HG03565 (cell line): Measurements from ENCODE around the gene NUP153.
"Not testable (repeated sequence)": the region's sequence is repeated elsewhere in the genome, so short reads cannot be mapped to it uniquely, and the experiment has no call there.

Experiments
- ATAC-seq: cut with Tn5 transposase; IDR thresholded peaks from one replicate; pipeline ENCODE4 v1.9.1; 2021; ENCODE audit warnings: mild to moderate bottlenecking, moderate library complexity; ENCODE audit not compliant: unreplicated experiment

Gene NUP153

GRCh38 chr6:17714879-17715851 is 8.4 kb upstream of the NUP153 start:
- ATAC-seq, result peak; percentile 84

GRCh38 chr6:17714177-17714576 is 7.5 kb upstream of the NUP153 start:
- no peak for ATAC-seq

- ATAC-seq, result no peak
These were observed 5.9 kb upstream of the NUP153 start for GRCh38 chr6:17712576-17712975.

GRCh38 chr6:17710331-17710730 is 3.6 kb upstream of the NUP153 start:
- ATAC-seq, result no peak

GRCh38 chr6:17709476-17709875 is 2.8 kb upstream of the NUP153 start:
- ATAC-seq, result no peak

GRCh38 chr6:17708035-17708434 is 1.3 kb upstream of the NUP153 start:
- not testable (repeated sequence) for ATAC-seq

- no peak for ATAC-seq
These were observed 586 bp upstream of the NUP153 start for GRCh38 chr6:17707371-17707651.

GRCh38 chr6:17705778-17706579 is 746 bp downstream of the NUP153 start:
- ATAC-seq, result peak; percentile 41

GRCh38 chr6:17705428-17705777 is 1.3 kb downstream of the NUP153 start:
- ATAC-seq, result no peak

- no peak for ATAC-seq
These were observed 3.5 kb downstream of the NUP153 start for GRCh38 chr6:17703256-17703694.

GRCh38 chr6:17700421-17701416 is 6.0 kb downstream of the NUP153 start:
- no peak for ATAC-seq

GRCh38 chr6:17691925-17692538 is 14.7 kb downstream of the NUP153 start:
- ATAC-seq, result no peak

- no peak for ATAC-seq
These were observed 18.2 kb downstream of the NUP153 start for GRCh38 chr6:17688481-17688880.

- no peak for ATAC-seq
These were observed 19.6 kb downstream of the NUP153 start for GRCh38 chr6:17687136-17687535.

- ATAC-seq, result no peak
These were observed 22.6 kb downstream of the NUP153 start for GRCh38 chr6:17684134-17684533.

GRCh38 chr6:17683428-17683827 is 23.3 kb downstream of the NUP153 start:
- no peak for ATAC-seq

GRCh38 chr6:17679726-17680125 is 27.0 kb downstream of the NUP153 start:
- no peak for ATAC-seq

GRCh38 chr6:17677602-17678001 is 29.1 kb downstream of the NUP153 start:
- ATAC-seq, result no peak

- no peak for ATAC-seq
These were observed 33.0 kb downstream of the NUP153 start for GRCh38 chr6:17673543-17674254.
